H1 (cell line): ENCODE results near the gene TSHZ2.

ENCODE experiments used
- CTCF ChIP-seq, 3 experiments: IDR thresholded peaks; 1 replicate in 2 of 3; 2 replicates in 1 of 3; pipeline versions ENCODE4 v1.5.1 to v1.6.1; 2011; ENCODE audit warnings: low read length in 3 of 3, mild to moderate bottlenecking in 3 of 3, inconsistent platforms in 2 of 3, low read depth in 1 of 3, moderate library complexity in 1 of 3; ENCODE audit not compliant: insufficient read depth in 1 of 3; ENCODE audit errors: control extremely low read depth in 1 of 3
- POLR2AphosphoS5 ChIP-seq: IDR thresholded peaks from 2 replicates; pipeline ENCODE4 v1.6.1; 2011; ENCODE audit warnings: low read depth, low read length

- TF ChIP-seq CTCF (IDR thresholded peaks at IDR 0.05; ENCODE audit: control extremely low read depth in 1 of 3, insufficient read depth in 1 of 3, low read depth in 1 of 3, low read length in 3 of 3), result no peak
- no peak for TF ChIP-seq POLR2AphosphoS5
Observed at GRCh38 chr20:53312957-53313356, 340.8 kb downstream of the TSHZ2 start.
